HG03521 (cell line): ENCODE data around the gene TSPAN4.

Experiments
- ATAC-seq: cut with Tn5 transposase; IDR thresholded peaks from one replicate; pipeline ENCODE4 v1.9.1; 2021; ENCODE audit warnings: mild to moderate bottlenecking, moderate library complexity; ENCODE audit not compliant: unreplicated experiment

TSPAN4 gene

GRCh38 chr11:803770-804598 lies 38.7 kb upstream of the TSPAN4 start:
- ATAC-seq, result no peak

- ATAC-seq, result no peak
Measured at GRCh38 chr11:804599-804964, 38.1 kb upstream of the TSPAN4 start.

GRCh38 chr11:808427-809286 lies 34.0 kb upstream of the TSPAN4 start:
- no peak for ATAC-seq

GRCh38 chr11:809287-810039 lies 33.2 kb upstream of the TSPAN4 start, which contains the start of gene RPLP2:
Gene RPLP2 (plus strand): TSS chr11:809967. CDS start chr11:810235, 268 bp downstream.
- peak; percentile 66 for ATAC-seq

GRCh38 chr11:810040-810567 lies 32.5 kb upstream of the TSPAN4 start:
- no peak for ATAC-seq

- ATAC-seq, result no peak
Measured at GRCh38 chr11:811446-812245, 31.0 kb upstream of the TSPAN4 start.

GRCh38 chr11:812390-812789 lies 30.3 kb upstream of the TSPAN4 start:
- no peak for ATAC-seq

- ATAC-seq, result no peak
Measured at GRCh38 chr11:813072-813455, 29.6 kb upstream of the TSPAN4 start.

- no peak for ATAC-seq
Measured at GRCh38 chr11:813456-814096, 29.1 kb upstream of the TSPAN4 start.

- no peak for ATAC-seq
Measured at GRCh38 chr11:815675-816432, 26.8 kb upstream of the TSPAN4 start.

GRCh38 chr11:816433-816779 lies 26.2 kb upstream of the TSPAN4 start:
- ATAC-seq, result no peak

GRCh38 chr11:818396-819128 lies 24.1 kb upstream of the TSPAN4 start, which contains the start of gene PNPLA2:
Gene PNPLA2 (plus strand): TSS chr11:818914. CDS start chr11:819719, 805 bp downstream.
- ATAC-seq, result no peak

- peak; percentile 59 for ATAC-seq
Measured at GRCh38 chr11:819129-819931, 23.3 kb upstream of the TSPAN4 start.

GRCh38 chr11:819943-820649 lies 22.6 kb upstream of the TSPAN4 start:
- peak; percentile 58 for ATAC-seq

GRCh38 chr11:820655-821511 lies 21.8 kb upstream of the TSPAN4 start:
- ATAC-seq, result no peak
